A549 (cell line): ENCODE data around the gene ARIH1. TPM values are rescaled to one million over a fixed set of nuclear protein-coding genes. Genes with fewer than 3 reads are reported as not detected.

ENCODE experiments used
- ATAC-seq, 2 experiments: fragments of 200-7000 bp in 1 of 2; fragments of >200 bp in 1 of 2; cut with Nextera tagmentation in 1 of 2; cut with Tn5 transposase in 1 of 2; 3 replicates each; pipeline versions ENCODE4 v1.8.0 to v1.9.1; 2018 to 2020; ENCODE audit warnings: mild to moderate bottlenecking in 1 of 2, moderate library complexity in 1 of 2
- CTCF ChIA-PET: fragments of 300-600 bp; sonication (Branson Sonifier 250); formaldehyde crosslinking; extraction: SDS; loops from one replicate; lab custom pipeline; 2021; ENCODE audit warnings: antibody characterized with exemption, inconsistent platforms; lab: Yijun Ruan, JAX
- POLR2A ChIA-PET: fragments of 350-600 bp; formaldehyde crosslinking; extraction: SDS; loops from one replicate; lab custom pipeline; 2021; ENCODE audit warnings: antibody characterized with exemption, inconsistent platforms; lab: Yijun Ruan, JAX
- DNase-seq, 2 experiments: peaks; one replicate each; pipeline versions ENCODE4 v3.0.0 to v3.0.0-alpha.2; 2011 to 2016; ENCODE audit warnings: low read depth in 1 of 2, low spot score in 1 of 2
- FAIRE-seq: peaks from 2 replicates; lab custom pipeline; 2011; peaks lifted over from hg19 to GRCh38; lab: Jason Lieb, UNC
- H3K27ac ChIP-seq, 2 experiments: fragments of >200 bp; sonication (Bioruptor Twin); formaldehyde crosslinking; 3 replicates each; pipeline ENCODE4 v1.5.1; 2016 to 2017
- H3K4me1 ChIP-seq: fragments of >200 bp; sonication (Bioruptor Twin); formaldehyde crosslinking; 3 replicates; pipeline ENCODE4 v1.6.1; 2016
- H3K4me2 ChIP-seq: fragments of >200 bp; sonication (Bioruptor Twin); formaldehyde crosslinking; 3 replicates; pipeline ENCODE4 v1.6.1; 2016
- H3K4me3 ChIP-seq: fragments of >200 bp; sonication (Bioruptor Twin); formaldehyde crosslinking; 3 replicates; pipeline ENCODE4 v1.5.1; 2016
- H3K9me3 ChIP-seq: fragments of >200 bp; sonication (Bioruptor Twin); formaldehyde crosslinking; 3 replicates; pipeline ENCODE4 v1.6.1; 2016
- BCL3 ChIP-seq: fragments of >200 bp; sonication (Bioruptor Twin); formaldehyde crosslinking; IDR thresholded peaks from 3 replicates; pipeline ENCODE4 v1.6.1; 2016
- CBX2 ChIP-seq: fragments of 200-600 bp; sonication (generic); IDR thresholded peaks from 2 replicates; pipeline ENCODE4 v1.6.1; 2016; ENCODE audit warnings: low read depth, mild to moderate bottlenecking, borderline replicate concordance
- EP300 ChIP-seq, 2 experiments: fragments of >200 bp; sonication (Bioruptor Twin); formaldehyde crosslinking; IDR thresholded peaks; 2 replicates in 1 of 2; 3 replicates in 1 of 2; pipeline ENCODE4 v1.6.1; 2016 to 2017
- FOSL2 ChIP-seq, 2 experiments: fragments of 450-650 bp in 1 of 2; fragments of >200 bp in 1 of 2; sonication (Bioruptor Twin) in 1 of 2; formaldehyde crosslinking; IDR thresholded peaks; 2 replicates each; pipeline versions ENCODE4 v1.5.0 to v1.6.1; 2016 to 2020; ENCODE audit warnings: mild to moderate bottlenecking in 1 of 2, moderate library complexity in 1 of 2
- HDAC2 ChIP-seq: fragments of 200-600 bp; sonication (generic); IDR thresholded peaks from 2 replicates; pipeline ENCODE4 v1.6.1; 2016
- HOXB5 ChIP-seq: fragments of 250-450 bp; sonication (Bioruptor Pico); IDR thresholded peaks from 2 replicates; pipeline ENCODE4 v1.5.0; 2020; ENCODE audit warnings: mild to moderate bottlenecking, moderate library complexity
- JUN ChIP-seq, 2 experiments: fragments of >200 bp; sonication (Bioruptor Twin); formaldehyde crosslinking; IDR thresholded peaks; 2 replicates in 1 of 2; 3 replicates in 1 of 2; pipeline ENCODE4 v1.6.1; 2016 to 2017
- JUNB ChIP-seq: fragments of >200 bp; sonication (Bioruptor Twin); formaldehyde crosslinking; IDR thresholded peaks from 2 replicates; pipeline ENCODE4 v1.6.1; 2016
- MYC ChIP-seq: IDR thresholded peaks from 2 replicates; pipeline ENCODE4 v1.6.1; 2012; ENCODE audit warnings: mild to moderate bottlenecking, inconsistent platforms, low read length, improper control_type of control experiment, borderline replicate concordance
- NR3C1 ChIP-seq: fragments of >200 bp; sonication (Bioruptor Twin); formaldehyde crosslinking; IDR thresholded peaks from 3 replicates; pipeline ENCODE4 v1.6.1; 2017
- PBX3 ChIP-seq: IDR thresholded peaks from 2 replicates; pipeline ENCODE4 v1.6.1; 2012
- RAD21 ChIP-seq, 2 experiments: fragments of >200 bp in 1 of 2; sonication (Bioruptor Twin) in 1 of 2; formaldehyde crosslinking in 1 of 2; IDR thresholded peaks in 1 of 2; conservative IDR thresholded peaks in 1 of 2; 2 replicates in 1 of 2; 3 replicates in 1 of 2; pipeline ENCODE4 v1.6.1; 2012 to 2018; ENCODE audit warnings: inconsistent platforms in 1 of 2
- RARB ChIP-seq: fragments of 250-450 bp; sonication (Bioruptor Pico); IDR thresholded peaks from 2 replicates; pipeline ENCODE4 v1.8.0; 2021; ENCODE audit warnings: mild to moderate bottlenecking, moderate library complexity
- RCOR1 ChIP-seq: fragments of 150-350 bp; IDR thresholded peaks from 2 replicates; pipeline ENCODE4 v1.6.1; 2014; ENCODE audit warnings: antibody characterized with exemption, low read length, low read depth
- REST ChIP-seq: fragments of 200-600 bp; sonication (generic); IDR thresholded peaks from 2 replicates; pipeline ENCODE4 v1.6.1; 2016; ENCODE audit warnings: antibody characterized with exemption, mild to moderate bottlenecking, moderate library complexity
- RFX5 ChIP-seq: fragments of 450-650 bp; IDR thresholded peaks from 2 replicates; pipeline ENCODE4 v1.7.1; 2014; ENCODE audit warnings: antibody characterized with exemption, mild to moderate bottlenecking, moderate library complexity
- SMC3 ChIP-seq: fragments of >200 bp; sonication (Bioruptor Twin); formaldehyde crosslinking; IDR thresholded peaks from 3 replicates; pipeline ENCODE4 v1.6.1; 2018; ENCODE audit warnings: inconsistent platforms
- SREBF2 ChIP-seq: fragments of 450-650 bp; IDR thresholded peaks from 2 replicates; pipeline ENCODE4 v1.6.1; 2014; ENCODE audit warnings: mild to moderate bottlenecking, moderate library complexity
- TFCP2L1 ChIP-seq: fragments of 250-450 bp; sonication (Bioruptor Pico); IDR thresholded peaks from 2 replicates; pipeline ENCODE4 v1.5.0; 2021; ENCODE audit warnings: mild to moderate bottlenecking
- ZC3H11A ChIP-seq: fragments of 450-650 bp; IDR thresholded peaks from 2 replicates; pipeline ENCODE4 v1.6.1; 2014; ENCODE audit warnings: antibody characterized with exemption, mild to moderate bottlenecking
- WGBS: methylation state at CpG from one replicate; pipeline ENCODE4 v1.1.6; 2017; ENCODE audit errors: missing lambda C conversion rate; 5-methylcytosine and 5-hydroxymethylcytosine counted together
- polyA plus RNA-seq, 4 experiments: library from polyadenylated mRNA; depleted of rRNA in 3 of 4; stranded (reverse); fragments of >200 nt; fragmentation: RNase III in 1 of 4; extraction: RNeasy Plus Mini Kit Qiagen cat#74134 plus additional on column Dnase treatment in 1 of 4; gene quantifications; 2 replicates in 3 of 4; 3 replicates in 1 of 4; pipeline ENCODE4 v1.2.3, GENCODE V29; 2011 to 2017

Gene ARIH1
- polyA plus RNA-seq, 2 of the 4 experiments (the other 2 are of a cell fraction), result 92.6 to 127 TPM

GRCh38 chr15:72456684-72457083 lies 17.4 kb upstream of the ARIH1 start:
- ChIA-PET POLR2A (no interaction called here), CTCF (interaction anchor here (0.6 to 2.6 kb wide), 3 partner anchors 17 to 51 kb away, joined by 3 to 8 read pairs (median 7); no protein-coding TSS in a partner anchor)
- Histone ChIP-seq H3K4me2 (no peak overlapping the region), H3K27ac (no peak overlapping the region), H3K4me1 (no peaks in the 10 kb centered on the region), H3K9me3 (no peaks in the 10 kb centered on the region), H3K4me3 (no peak overlapping the region)
- 90% methylated on average over 7 of the region's 7 CpGs for WGBS
- ATAC-seq (no peak), DNase-seq (no peak), FAIRE-seq (no peak)
- no peak for TF ChIP-seq BCL3

GRCh38 chr15:72460402-72460801 lies 13.7 kb upstream of the ARIH1 start:
- ATAC-seq, result no peak
- POLR2A ChIA-PET, result no interaction called here
- no peak overlapping the region for H3K4me3 ChIP-seq

More at GRCh38 chr15:72460402-72460801, 13.7 kb upstream of the ARIH1 start:
- peak; percentile 67 for FAIRE-seq
- Histone ChIP-seq H3K9me3 (no peaks in the 10 kb centered on the region), H3K27ac (no peak overlapping the region), H3K4me2 (no peak overlapping the region), H3K4me1 (no peaks in the 10 kb centered on the region)
- no peak for DNase-seq
- CTCF ChIA-PET, result interaction anchor here (0.6 to 8.1 kb wide), 4 partner anchors 13 to 259 kb away, joined by 3 to 41 read pairs (median 4); partner anchors contain the start of gene ARIH1
- TF ChIP-seq SREBF2 (no peak), RAD21 (conservative IDR thresholded peaks at IDR 0.05 in 1 of 2, IDR thresholded peaks at IDR 0.05 in 1 of 2) (no peak), SMC3 (no peak), NR3C1 (no peak), FOSL2 (IDR thresholded peaks at IDR 0.05) (no peak), FOSL2 (CRISPR knock-in tag; IDR thresholded peaks at IDR 0.05) (no peak), REST (no peak), BCL3 (no peak), MYC (no peak), ZC3H11A (no peak), HOXB5 (CRISPR knock-in tag) (no peak), HDAC2 (no peak), PBX3 (no peak), RFX5 (no peak), RARB (CRISPR knock-in tag) (no peak), CBX2 (no peak), RCOR1 (no peak), JUNB (no peak), JUN (IDR thresholded peaks at IDR 0.05) (no peak), TFCP2L1 (CRISPR knock-in tag) (no peak), EP300 (IDR thresholded peaks at IDR 0.05) (no peak)
- WGBS, result 92% methylated on average over 3 of the region's 3 CpGs
